Dermis microvascular lymphatic vessel endothelial cell (primary cell): ENCODE data around the gene SIGLEC7. TPM values are rescaled to one million over a fixed set of nuclear protein-coding genes. Genes with fewer than 3 reads are reported as not detected.

Experiments
- DNase-seq, 2 donors: peaks; one replicate each; pipeline versions ENCODE4 v3.0.0 to v3.0.0-alpha.2; 2010; ENCODE audit warnings: low read depth in 2 of 2
- total RNA-seq: library from RNA; depleted of rRNA; stranded (reverse); fragments of >200 nt; gene quantifications from 2 replicates; pipeline ENCODE4 v1.2.1, GENCODE V29; 2014

Gene SIGLEC7
- total RNA-seq, 1 donor from 2014 or later: under 0.01 TPM

GRCh38 chr19:51116736-51117286 is 25.3 kb upstream of the SIGLEC7 start:
- DNase-seq: no peak

GRCh38 chr19:51119101-51119500 is 23.0 kb upstream of the SIGLEC7 start:
- no peak for DNase-seq

DNA sequence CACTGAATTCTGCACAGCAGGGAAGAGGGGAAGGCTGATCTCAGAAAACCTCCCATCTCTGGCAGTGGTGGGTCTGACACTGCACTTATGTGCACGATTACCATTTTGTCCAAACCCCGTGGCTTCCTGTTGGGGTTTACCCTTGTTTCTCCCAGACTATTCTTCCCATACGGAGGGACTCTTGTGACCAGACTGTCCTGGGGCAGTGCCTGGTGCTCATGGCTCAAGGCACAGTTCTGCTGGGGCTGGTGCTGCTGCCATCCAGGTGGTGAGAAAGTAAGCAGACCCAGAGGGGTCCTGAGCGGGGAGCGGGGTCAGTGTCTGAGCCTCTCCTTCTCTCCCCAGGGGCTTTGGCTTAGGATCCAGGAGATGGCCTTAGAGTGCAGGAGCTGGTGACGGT is 22.5 kb upstream of the SIGLEC7 start:
- DNase-seq: no peak

- DNase-seq: no peak
Measured at GRCh38 chr19:51120160-51120559, 21.9 kb upstream of the SIGLEC7 start.

DNA sequence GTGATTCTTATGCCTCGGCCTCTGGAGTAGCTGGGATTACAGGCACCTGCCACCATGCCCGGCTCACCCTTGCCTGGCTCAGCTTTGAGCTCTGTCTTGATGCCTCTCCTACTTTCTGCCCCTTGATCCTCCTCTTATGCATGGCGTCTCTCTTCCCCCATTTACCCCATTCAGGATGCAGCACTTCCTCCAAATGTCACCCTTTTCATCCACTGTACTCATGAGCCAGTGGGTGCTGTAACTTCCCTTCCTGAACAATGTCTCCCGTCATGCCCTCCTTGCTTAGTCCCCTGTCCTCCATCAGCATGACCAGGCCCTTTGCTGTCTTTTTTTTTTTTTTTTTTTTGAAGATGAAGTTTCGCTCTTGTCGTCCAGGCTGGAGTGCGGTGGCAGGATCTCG is 20.8 kb upstream of the SIGLEC7 start:
- DNase-seq: no peak

GRCh38 chr19:51122112-51122981 is 19.8 kb upstream of the SIGLEC7 start:
- peak in 1 of 2 donors; percentile 12 for DNase-seq

DNA sequence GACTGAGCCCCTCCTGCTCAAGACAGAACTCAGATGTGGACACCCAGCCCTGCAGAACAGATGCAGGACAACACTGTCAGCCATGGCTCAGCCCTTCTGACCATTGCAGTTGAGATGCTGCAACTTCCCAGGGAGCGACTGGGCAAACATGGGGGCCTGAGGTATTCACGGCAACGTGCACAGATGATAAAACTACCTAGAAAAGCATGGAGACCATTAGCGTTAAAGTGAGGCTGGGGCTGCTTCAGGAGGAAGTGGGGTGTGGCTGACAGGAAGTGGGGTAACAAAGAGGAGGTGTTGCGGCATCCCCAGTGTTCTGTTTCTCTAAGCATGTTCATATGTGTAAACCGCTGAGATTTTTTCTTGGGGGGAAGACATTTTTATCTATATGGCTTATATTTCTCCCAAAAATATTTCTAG is 18.7 kb upstream of the SIGLEC7 start:
- no peak for DNase-seq

DNA sequence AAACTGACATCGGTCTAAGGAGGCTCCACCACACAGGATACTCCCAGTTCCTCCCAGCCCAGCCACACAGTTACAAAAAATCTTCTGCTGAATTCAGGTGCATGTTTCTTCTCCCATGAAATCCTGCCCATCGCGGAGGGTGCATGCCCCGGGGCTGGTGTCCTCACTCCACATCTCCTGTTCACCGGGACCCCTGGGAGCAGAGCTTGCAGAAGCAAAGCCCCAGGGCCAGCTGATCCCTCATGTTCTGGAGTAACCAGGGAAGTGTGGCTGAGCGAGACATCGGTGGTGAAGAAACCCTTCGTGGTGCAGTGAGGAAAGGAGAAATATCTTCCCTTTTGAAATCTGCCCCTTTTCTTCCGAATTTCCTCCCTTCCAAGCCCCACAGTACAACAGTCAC is 18.3 kb upstream of the SIGLEC7 start:
- DNase-seq: no peak

DNA sequence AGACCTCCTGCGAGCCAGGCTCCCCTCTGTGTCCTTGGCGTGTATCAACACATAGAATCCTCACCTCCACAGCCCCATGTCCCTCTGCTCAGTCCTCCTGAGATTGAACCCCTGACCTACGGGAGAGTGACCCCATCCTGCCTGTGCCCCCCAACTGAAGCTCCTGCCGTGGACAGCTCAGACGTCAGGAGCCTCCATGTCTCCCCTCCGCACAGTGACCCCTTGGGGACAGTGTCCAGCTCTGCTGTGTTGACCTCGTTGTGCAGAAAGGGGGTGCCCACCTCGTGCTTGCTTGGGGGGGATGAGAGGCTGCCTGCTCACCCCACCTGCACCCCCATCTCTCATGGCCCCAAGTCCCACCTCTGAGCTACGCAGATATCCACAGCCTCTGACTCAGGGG is 17.9 kb upstream of the SIGLEC7 start:
- no peak for DNase-seq

DNA sequence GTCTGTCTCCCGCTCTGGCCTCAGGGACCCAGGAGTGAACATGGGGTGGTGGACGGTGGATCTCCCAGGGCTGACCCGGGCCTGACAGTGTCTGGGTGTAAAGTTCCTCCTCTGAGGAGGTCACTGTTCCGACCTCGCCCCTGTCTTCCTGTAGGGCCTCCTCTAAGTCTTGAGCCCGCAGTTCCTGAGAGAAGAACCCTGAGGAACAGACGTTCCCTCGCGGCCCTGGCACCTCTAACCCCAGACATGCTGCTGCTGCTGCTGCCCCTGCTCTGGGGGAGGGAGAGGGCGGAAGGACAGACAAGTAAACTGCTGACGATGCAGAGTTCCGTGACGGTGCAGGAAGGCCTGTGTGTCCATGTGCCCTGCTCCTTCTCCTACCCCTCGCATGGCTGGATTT is 17.4 kb upstream of the SIGLEC7 start, which contains the start of gene SIGLEC9:
SIGLEC9 (plus strand) TSS at position 178 of the 400 bp plus-strand sequence; CDS start at position 247, 69 bp downstream.
- no peak for DNase-seq

GRCh38 chr19:51125421-51126075 is 16.6 kb upstream of the SIGLEC7 start:
- no peak for DNase-seq

DNA sequence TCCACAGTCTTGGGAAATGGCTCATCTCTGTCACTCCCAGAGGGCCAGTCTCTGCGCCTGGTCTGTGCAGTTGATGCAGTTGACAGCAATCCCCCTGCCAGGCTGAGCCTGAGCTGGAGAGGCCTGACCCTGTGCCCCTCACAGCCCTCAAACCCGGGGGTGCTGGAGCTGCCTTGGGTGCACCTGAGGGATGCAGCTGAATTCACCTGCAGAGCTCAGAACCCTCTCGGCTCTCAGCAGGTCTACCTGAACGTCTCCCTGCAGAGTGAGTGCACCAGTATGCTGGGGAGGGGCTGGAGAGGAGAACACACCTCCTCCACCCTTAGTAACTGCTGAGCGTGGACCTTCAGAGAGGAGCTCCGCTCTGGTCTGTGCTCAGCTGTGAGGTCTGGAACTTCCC is 15.1 kb upstream of the SIGLEC7 start:
- no peak for DNase-seq

DNA sequence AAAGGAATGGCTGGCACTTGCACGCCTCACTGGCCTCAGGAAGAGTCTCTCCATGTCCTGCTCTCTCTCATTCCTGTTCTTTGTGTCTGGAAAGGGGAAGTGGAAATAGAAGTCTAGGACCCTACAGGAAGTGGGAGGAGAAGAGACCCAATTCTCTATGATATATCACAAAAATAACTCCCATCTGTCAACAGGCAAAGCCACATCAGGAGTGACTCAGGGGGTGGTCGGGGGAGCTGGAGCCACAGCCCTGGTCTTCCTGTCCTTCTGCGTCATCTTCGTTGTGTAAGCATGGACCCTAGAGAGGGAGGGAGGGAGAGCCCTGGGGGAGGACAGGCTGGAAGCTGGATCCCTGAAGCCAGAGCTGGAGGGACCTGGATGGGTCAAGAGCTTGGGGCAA is 14.3 kb upstream of the SIGLEC7 start:
- peak in 1 of 2 donors; percentile 72 for DNase-seq

DNA sequence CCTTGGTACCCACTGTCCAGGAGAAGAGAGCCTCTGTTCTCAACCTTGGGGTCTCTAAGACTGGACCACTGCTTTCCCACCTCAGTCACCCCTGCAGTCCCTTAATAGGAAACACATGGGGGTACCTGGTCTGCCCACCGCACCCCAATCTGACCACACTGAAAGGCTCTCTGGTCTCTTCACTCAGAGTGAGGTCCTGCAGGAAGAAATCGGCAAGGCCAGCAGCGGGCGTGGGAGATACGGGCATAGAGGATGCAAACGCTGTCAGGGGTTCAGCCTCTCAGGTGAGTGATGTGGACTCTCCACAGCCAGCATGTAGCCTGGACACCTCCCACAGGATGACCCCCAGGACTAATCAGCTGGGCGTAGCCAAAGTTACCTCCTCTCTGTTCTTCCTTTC is 13.9 kb upstream of the SIGLEC7 start:
- DNase-seq: no peak

DNA sequence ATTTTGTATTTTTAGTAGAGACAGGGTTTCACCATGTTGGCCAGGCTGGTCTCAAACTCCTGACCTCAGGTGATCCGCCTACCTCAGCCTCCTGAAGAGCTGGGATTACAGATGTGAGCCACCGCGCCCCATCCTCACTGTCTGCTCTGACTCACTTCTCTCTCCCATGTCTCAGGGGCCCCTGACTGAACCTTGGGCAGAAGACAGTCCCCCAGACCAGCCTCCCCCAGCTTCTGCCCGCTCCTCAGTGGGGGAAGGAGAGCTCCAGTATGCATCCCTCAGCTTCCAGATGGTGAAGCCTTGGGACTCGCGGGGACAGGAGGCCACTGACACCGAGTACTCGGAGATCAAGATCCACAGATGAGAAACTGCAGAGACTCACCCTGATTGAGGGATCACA is 12.4 kb upstream of the SIGLEC7 start:
- DNase-seq: no peak

GRCh38 chr19:51131780-51132680 is 10.1 kb upstream of the SIGLEC7 start:
- peak in 1 of 2 donors; percentile 21 for DNase-seq

- DNase-seq: no peak
Measured at GRCh38 chr19:51135004-51135403, 7.1 kb upstream of the SIGLEC7 start.

- DNase-seq: no peak
Measured at GRCh38 chr19:51135986-51136762, 5.9 kb upstream of the SIGLEC7 start.

GRCh38 chr19:51136851-51137551 is 5.1 kb upstream of the SIGLEC7 start:
- peak in 1 of 2 donors; percentile 25 for DNase-seq
